Activated CD4-positive, alpha-beta memory T cell treated with anti-CD3 and anti-CD28 coated beads, Interleukin-2, amount 10 ng/mL, durations not matched to agents 7 days and 5 days (primary cell): ENCODE measurements around the gene C17orf67. TPM values are rescaled to one million over a fixed set of nuclear protein-coding genes. Genes with fewer than 3 reads are reported as not detected.

Source experiments
- CTCF ChIA-PET: fragments of 350-600 bp; sonication (Branson Sonifier 250); formaldehyde crosslinking; loops from one replicate; lab custom pipeline; 2021; ENCODE audit warnings: antibody characterized with exemption, inconsistent platforms; lab: Charles Lee
- POLR2A ChIA-PET: fragments of 350-600 bp; sonication (Branson Sonifier 250); formaldehyde crosslinking; loops from one replicate; lab custom pipeline; 2021; ENCODE audit warnings: antibody characterized with exemption; lab: Charles Lee
- DNase-seq: peaks from one replicate; pipeline ENCODE4 v3.0.0-alpha.2; 2020
- H3K27ac Mint-ChIP-seq: one replicate; pipeline ENCODE4 v1.8.0; 2021; ENCODE audit warnings: mild to moderate bottlenecking, mixed read lengths
- H3K27me3 Mint-ChIP-seq: one replicate; pipeline ENCODE4 v1.8.0; 2021; ENCODE audit warnings: mixed read lengths
- H3K36me3 Mint-ChIP-seq: one replicate; pipeline ENCODE4 v1.8.0; 2021; ENCODE audit warnings: low read depth, mixed read lengths
- H3K4me1 Mint-ChIP-seq: one replicate; pipeline ENCODE4 v1.8.0; 2021; ENCODE audit warnings: mixed read lengths
- H3K4me3 Mint-ChIP-seq: one replicate; pipeline ENCODE4 v1.8.0; 2021; ENCODE audit warnings: mild to moderate bottlenecking, mixed read lengths
- H3K9me3 Mint-ChIP-seq: one replicate; pipeline ENCODE4 v1.8.0; 2021; ENCODE audit warnings: mixed read lengths
- total RNA-seq, 2 experiments: library from RNA; stranded (reverse); gene quantifications; one replicate each; pipeline ENCODE4 v1.2.3, GENCODE V29; 2021

The C17orf67 gene
- total RNA-seq, 2 experiments from 2014 or later: 4.1 to 4.2 TPM

- no peak overlapping the region for H3K4me3 Mint-ChIP-seq
- peaks cover 8% of the 10 kb centered on the region for H3K9me3 Mint-ChIP-seq
- no peak overlapping the region for H3K27ac Mint-ChIP-seq
- peaks cover 19% of the 10 kb centered on the region for H3K36me3 Mint-ChIP-seq
- ChIA-PET POLR2A (no interaction called here), CTCF (no interaction called here)
- no peaks in the 10 kb centered on the region for H3K4me1 Mint-ChIP-seq
- no peaks in the 10 kb centered on the region for H3K27me3 Mint-ChIP-seq
- no peak for DNase-seq
Measured at GRCh38 chr17:56796536-56796935, 37.2 kb downstream of the C17orf67 start.

- DNase-seq: no peak
- ChIA-PET POLR2A (no interaction called here), CTCF (no interaction called here)
- no peak overlapping the region for H3K27ac Mint-ChIP-seq
- peaks cover 11% of the 10 kb centered on the region for H3K9me3 Mint-ChIP-seq
- H3K4me1 Mint-ChIP-seq: no peaks in the 10 kb centered on the region
- H3K4me3 Mint-ChIP-seq: no peak overlapping the region
- no peaks in the 10 kb centered on the region for H3K27me3 Mint-ChIP-seq
- H3K36me3 Mint-ChIP-seq: peaks cover 29% of the 10 kb centered on the region
Measured at GRCh38 chr17:56795221-56795865, 38.4 kb downstream of the C17orf67 start.

- no peak overlapping the region for H3K4me3 Mint-ChIP-seq
- H3K27me3 Mint-ChIP-seq: no peaks in the 10 kb centered on the region
- CTCF ChIA-PET: no interaction called here
- H3K36me3 Mint-ChIP-seq: peaks cover 35% of the 10 kb centered on the region
- H3K9me3 Mint-ChIP-seq: peaks cover 17% of the 10 kb centered on the region
- H3K27ac Mint-ChIP-seq: no peak overlapping the region
- DNase-seq: no peak
- no peaks in the 10 kb centered on the region for H3K4me1 Mint-ChIP-seq
- POLR2A ChIA-PET: no interaction called here
Measured at GRCh38 chr17:56793957-56794356, 39.8 kb downstream of the C17orf67 start.

- DNase-seq: no peak
- Mint-ChIP-seq H3K9me3 (peaks cover 17% of the 10 kb centered on the region), H3K4me1 (no peaks in the 10 kb centered on the region), H3K4me3 (no peak overlapping the region), H3K36me3 (peaks cover 35% of the 10 kb centered on the region), H3K27ac (no peak overlapping the region), H3K27me3 (no peaks in the 10 kb centered on the region)
- POLR2A ChIA-PET: no interaction called here
- CTCF ChIA-PET: interaction anchor here (1.0 kb wide), 1 partner anchor 13 kb away, joined by 4 read pairs; no protein-coding TSS in a partner anchor
Measured at GRCh38 chr17:56793531-56793930, 40.2 kb downstream of the C17orf67 start.

- no peak for DNase-seq
- ChIA-PET CTCF (interaction anchor here (1.0 kb wide), 1 partner anchor 12 kb away, joined by 4 read pairs; no protein-coding TSS in a partner anchor), POLR2A (no interaction called here)
- no peak overlapping the region for H3K4me3 Mint-ChIP-seq
- no peaks in the 10 kb centered on the region for H3K27me3 Mint-ChIP-seq
- peaks cover 8% of the 10 kb centered on the region for H3K4me1 Mint-ChIP-seq
- H3K27ac Mint-ChIP-seq: no peak overlapping the region
- H3K9me3 Mint-ChIP-seq: peaks cover 17% of the 10 kb centered on the region
- H3K36me3 Mint-ChIP-seq: peaks cover 38% of the 10 kb centered on the region
Measured at GRCh38 chr17:56792267-56792666, 41.5 kb downstream of the C17orf67 start.

- H3K36me3 Mint-ChIP-seq: peaks cover 26% of the 10 kb centered on the region
- H3K27me3 Mint-ChIP-seq: peaks cover under 1% of the 10 kb centered on the region
- CTCF ChIA-PET: interaction anchor here (0.5 to 3.7 kb wide), 4 partner anchors 16 to 105 kb away, joined by 3 to 12 read pairs (median 3); no protein-coding TSS in a partner anchor
- POLR2A ChIA-PET: interaction anchor here (0.8 to 1.1 kb wide), 3 partner anchors 48 to 127 kb away, joined by 3 read pairs; partner anchors contain the start of gene TRIM25
- H3K4me3 Mint-ChIP-seq: peak overlapping the region; percentile 22
- H3K27ac Mint-ChIP-seq: peak overlapping the region; percentile 82
- peaks cover 10% of the 10 kb centered on the region for H3K9me3 Mint-ChIP-seq
- DNase-seq: peak; percentile 75
- H3K4me1 Mint-ChIP-seq: peaks cover 35% of the 10 kb centered on the region
Measured at GRCh38 chr17:56786989-56787482, 46.7 kb downstream of the C17orf67 start.

- Mint-ChIP-seq H3K9me3 (peaks cover 9% of the 10 kb centered on the region), H3K36me3 (peaks cover 18% of the 10 kb centered on the region), H3K27me3 (peaks cover 4% of the 10 kb centered on the region), H3K27ac (peak overlapping the region; percentile 82), H3K4me1 (peaks cover 39% of the 10 kb centered on the region), H3K4me3 (no peak overlapping the region)
- DNase-seq: no peak
- ChIA-PET CTCF (interaction anchor here (0.5 to 3.7 kb wide), 4 partner anchors 15 to 104 kb away, joined by 3 to 12 read pairs (median 3); no protein-coding TSS in a partner anchor), POLR2A (interaction anchor here (0.8 kb wide), 2 partner anchors 70 to 128 kb away, joined by 3 read pairs; partner anchors contain the start of gene TRIM25)
Measured at GRCh38 chr17:56785997-56786680, 47.6 kb downstream of the C17orf67 start.

- Mint-ChIP-seq H3K4me1 (peaks cover 46% of the 10 kb centered on the region), H3K27me3 (peaks cover 4% of the 10 kb centered on the region), H3K36me3 (peaks cover 12% of the 10 kb centered on the region), H3K9me3 (peaks cover 6% of the 10 kb centered on the region), H3K27ac (peak overlapping the region; percentile 18), H3K4me3 (no peak overlapping the region)
- no peak for DNase-seq
- ChIA-PET POLR2A (interaction anchor here (0.8 to 1.4 kb wide), 2 partner anchors 47 to 69 kb away, joined by 3 read pairs; no protein-coding TSS in a partner anchor), CTCF (interaction anchor here (3.7 kb wide), 1 partner anchor 69 kb away, joined by 12 read pairs; no protein-coding TSS in a partner anchor)
Measured at GRCh38 chr17:56785405-56785804, 48.3 kb downstream of the C17orf67 start.

GRCh38 chr17:56782338-56782737 is 51.4 kb downstream of the C17orf67 start:
- Mint-ChIP-seq H3K36me3 (peaks cover 2% of the 10 kb centered on the region), H3K4me3 (no peak overlapping the region), H3K9me3 (no peaks in the 10 kb centered on the region), H3K4me1 (peaks cover 58% of the 10 kb centered on the region), H3K27ac (no peak overlapping the region), H3K27me3 (peaks cover 4% of the 10 kb centered on the region)
- no peak for DNase-seq
- ChIA-PET CTCF (interaction anchor here (1.1 to 3.4 kb wide), 4 partner anchors 36 to 187 kb away, joined by 3 to 19 read pairs (median 4); no protein-coding TSS in a partner anchor), POLR2A (no interaction called here)

GRCh38 chr17:56781906-56782305 is 51.8 kb downstream of the C17orf67 start:
- DNase-seq: no peak
- CTCF ChIA-PET: interaction anchor here (1.1 to 3.4 kb wide), 5 partner anchors 36 to 187 kb away, joined by 3 to 19 read pairs (median 5); no protein-coding TSS in a partner anchor
- POLR2A ChIA-PET: no interaction called here
- no peaks in the 10 kb centered on the region for H3K9me3 Mint-ChIP-seq
- no peaks in the 10 kb centered on the region for H3K36me3 Mint-ChIP-seq
- H3K27me3 Mint-ChIP-seq: peaks cover 7% of the 10 kb centered on the region
- no peak overlapping the region for H3K27ac Mint-ChIP-seq
- H3K4me3 Mint-ChIP-seq: no peak overlapping the region
- H3K4me1 Mint-ChIP-seq: peaks cover 54% of the 10 kb centered on the region

- peak overlapping the region; percentile 81 for H3K4me3 Mint-ChIP-seq
- CTCF ChIA-PET: interaction anchor here (0.7 to 3.4 kb wide), 42 partner anchors 8 to 483 kb away, joined by 3 to 30 read pairs (median 4); partner anchors contain the start of genes C17orf67, DGKE, NOG and TRIM25
Measured at GRCh38 chr17:56779898-56780777, 53.6 kb downstream of the C17orf67 start.

GRCh38 chr17:56779322-56779721 is 54.4 kb downstream of the C17orf67 start:
- Mint-ChIP-seq H3K4me3 (peak overlapping the region; percentile 81), H3K4me1 (peaks cover 34% of the 10 kb centered on the region), H3K9me3 (no peaks in the 10 kb centered on the region), H3K36me3 (no peaks in the 10 kb centered on the region), H3K27ac (peak overlapping the region; percentile 90), H3K27me3 (peaks cover 11% of the 10 kb centered on the region)
- ChIA-PET CTCF (interaction anchor here (0.7 to 3.4 kb wide), 26 partner anchors 8 to 290 kb away, joined by 3 to 30 read pairs (median 4); partner anchors contain the start of gene NOG), POLR2A (interaction anchor here (1.0 to 2.0 kb wide), 6 partner anchors 10 to 188 kb away, joined by 3 to 11 read pairs (median 4); partner anchors contain the start of gene DGKE)
- no peak for DNase-seq

More at GRCh38 chr17:56779898-56780777, 53.6 kb downstream of the C17orf67 start:
- Mint-ChIP-seq H3K36me3 (no peaks in the 10 kb centered on the region), H3K27me3 (peaks cover 11% of the 10 kb centered on the region), H3K27ac (peak overlapping the region; percentile 90), H3K4me1 (peaks cover 37% of the 10 kb centered on the region), H3K9me3 (no peaks in the 10 kb centered on the region)
- peak; percentile 91 for DNase-seq
- POLR2A ChIA-PET: interaction anchor here (1.0 to 2.0 kb wide), 7 partner anchors 10 to 189 kb away, joined by 3 to 11 read pairs (median 3); partner anchors contain the start of gene DGKE
